Measurements from ENCODE around the gene VAV2.

Gene VAV2

DNA sequence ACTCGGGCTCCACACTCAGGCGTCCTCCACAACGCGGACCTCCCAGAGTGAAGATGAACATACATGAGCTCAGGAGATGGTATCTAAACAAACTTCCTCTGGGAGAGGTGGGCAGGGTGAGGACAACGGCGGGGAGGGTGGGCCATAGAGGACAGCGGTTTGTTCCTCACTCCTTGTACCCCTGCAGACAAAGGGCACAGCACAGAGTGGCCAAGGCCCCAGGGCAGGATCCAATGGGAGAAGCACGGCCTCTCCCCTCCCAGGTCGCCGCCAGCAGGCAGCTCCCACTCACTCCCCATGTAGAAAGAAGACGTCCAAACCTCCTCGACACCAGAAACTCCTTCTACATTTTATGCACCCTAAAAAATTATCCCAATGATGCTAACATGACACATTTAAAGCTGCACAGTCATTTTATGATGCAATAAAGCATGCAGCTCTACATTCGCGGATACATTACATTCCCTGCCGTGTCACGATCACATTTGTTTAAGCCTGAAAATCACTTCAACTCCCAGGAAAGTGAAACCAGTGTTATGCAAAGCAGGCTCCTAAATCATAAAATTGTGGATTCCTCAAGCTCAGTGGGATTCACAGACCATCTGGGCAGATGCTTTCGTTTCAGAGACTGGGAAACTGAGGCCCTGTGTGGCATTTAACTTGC is 166.4 kb downstream of the VAV2 start:
- no peak for TF ChIP-seq CTCF (IDR thresholded peaks at IDR 0.05; ENCODE audit: insufficient read depth, missing control alignments)
- DNase-seq (ENCODE audit: insufficient read length, low spot score): no peak
- FAIRE-seq: no peak

DNA sequence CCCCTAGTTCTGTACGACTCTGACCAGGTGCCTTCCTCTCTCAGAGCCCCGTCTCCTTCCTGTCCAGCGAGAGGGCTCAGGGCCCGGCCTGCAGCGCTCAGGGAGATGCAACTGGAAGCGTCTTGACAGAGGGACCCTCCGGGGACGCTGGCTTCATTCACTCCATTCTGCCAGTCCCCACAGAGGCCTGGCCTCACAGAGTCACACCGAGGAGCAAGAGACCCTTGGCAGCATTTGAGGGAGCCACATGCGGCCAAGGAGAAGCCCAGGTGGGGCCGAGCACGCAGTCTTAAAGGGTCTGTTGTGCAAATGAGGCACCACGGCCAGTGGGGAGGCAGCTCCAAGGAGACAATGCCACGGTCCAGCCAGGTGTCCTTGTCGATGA is 167.3 kb downstream of the VAV2 start:
- FAIRE-seq (no peak), DNase-seq (ENCODE audit: insufficient read length, low spot score) (no peak)
- TF ChIP-seq CTCF (IDR thresholded peaks at IDR 0.05; ENCODE audit: insufficient read depth, missing control alignments): no peak

DNA sequence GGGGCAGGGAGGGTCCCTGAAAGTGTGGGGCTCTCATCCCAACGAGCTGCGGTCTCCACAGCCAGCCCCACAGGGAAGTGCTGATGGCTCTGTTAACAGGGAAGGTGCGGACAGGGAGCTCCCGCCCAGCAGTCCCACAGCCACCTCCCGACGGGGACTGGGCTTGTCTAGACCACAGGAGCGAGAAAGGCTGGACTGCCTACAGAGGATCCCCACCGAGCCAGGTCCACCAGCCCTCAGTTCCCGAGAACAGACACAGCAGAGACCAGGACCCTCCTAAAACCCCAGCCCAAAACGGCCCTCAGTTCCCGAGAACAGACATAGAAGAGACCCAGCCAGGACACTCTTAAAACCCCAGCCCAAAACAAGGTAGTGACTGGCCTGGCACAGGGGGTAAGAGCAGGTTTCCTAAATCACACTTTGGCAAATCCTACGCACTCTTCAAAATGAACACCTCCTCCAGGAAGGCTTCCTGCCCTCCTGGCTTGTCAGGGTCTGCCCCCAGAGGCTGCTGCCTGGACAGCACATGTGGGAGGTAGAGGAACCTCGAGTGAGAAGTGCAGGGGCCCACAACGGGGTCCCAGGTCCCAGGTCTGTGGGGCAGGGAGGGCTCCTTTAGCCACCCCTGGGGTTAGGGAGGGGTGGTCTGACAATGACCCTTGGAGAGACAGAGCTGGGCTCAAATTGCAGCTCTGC is 167.9 kb downstream of the VAV2 start:
- DNase-seq (ENCODE audit: insufficient read length, low spot score) (no peak), FAIRE-seq (no peak)
- no peak for TF ChIP-seq CTCF (IDR thresholded peaks at IDR 0.05; ENCODE audit: insufficient read depth, missing control alignments)

- DNase-seq (ENCODE audit: insufficient read length, low spot score): no peak
- FAIRE-seq: no peak
- TF ChIP-seq CTCF (IDR thresholded peaks at IDR 0.05; ENCODE audit: insufficient read depth, missing control alignments): no peak
These were observed 168.7 kb downstream of the VAV2 start for GRCh38 chr9:133823189-133824105.

DNA sequence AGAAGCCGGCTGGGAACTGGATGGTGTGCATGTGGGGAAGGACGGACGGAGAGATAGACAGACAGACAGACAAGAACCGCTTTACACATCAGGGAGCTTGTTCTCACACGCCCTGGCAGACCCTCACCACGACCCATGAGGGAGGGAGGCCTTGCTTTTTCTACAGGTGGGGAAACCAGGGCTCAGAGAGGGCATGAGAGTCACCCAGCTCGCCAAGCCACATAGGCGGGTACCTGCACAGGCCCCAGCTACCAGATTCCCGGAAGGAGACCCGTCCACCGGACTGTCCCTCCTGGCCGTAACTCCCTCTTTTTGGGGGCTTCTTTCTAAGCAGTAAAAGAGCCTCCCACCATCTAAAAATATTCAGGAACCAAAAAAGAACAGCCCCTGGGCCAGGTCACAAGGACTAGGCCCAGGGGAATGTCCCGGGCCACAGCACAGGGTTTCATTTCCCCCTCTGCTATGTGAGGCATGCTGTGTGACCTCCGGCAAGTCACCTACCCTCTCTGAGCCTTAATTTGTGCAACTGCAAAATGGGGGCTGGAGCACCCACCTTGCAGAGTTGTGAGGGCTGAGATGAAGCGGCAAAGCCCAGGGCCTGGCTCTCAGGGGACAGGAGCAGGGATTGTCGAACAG is 169.6 kb downstream of the VAV2 start:
- DNase-seq (ENCODE audit: insufficient read length, low spot score): no peak
- no peak for FAIRE-seq
- no peak for TF ChIP-seq CTCF (IDR thresholded peaks at IDR 0.05; ENCODE audit: insufficient read depth, missing control alignments)

DNA sequence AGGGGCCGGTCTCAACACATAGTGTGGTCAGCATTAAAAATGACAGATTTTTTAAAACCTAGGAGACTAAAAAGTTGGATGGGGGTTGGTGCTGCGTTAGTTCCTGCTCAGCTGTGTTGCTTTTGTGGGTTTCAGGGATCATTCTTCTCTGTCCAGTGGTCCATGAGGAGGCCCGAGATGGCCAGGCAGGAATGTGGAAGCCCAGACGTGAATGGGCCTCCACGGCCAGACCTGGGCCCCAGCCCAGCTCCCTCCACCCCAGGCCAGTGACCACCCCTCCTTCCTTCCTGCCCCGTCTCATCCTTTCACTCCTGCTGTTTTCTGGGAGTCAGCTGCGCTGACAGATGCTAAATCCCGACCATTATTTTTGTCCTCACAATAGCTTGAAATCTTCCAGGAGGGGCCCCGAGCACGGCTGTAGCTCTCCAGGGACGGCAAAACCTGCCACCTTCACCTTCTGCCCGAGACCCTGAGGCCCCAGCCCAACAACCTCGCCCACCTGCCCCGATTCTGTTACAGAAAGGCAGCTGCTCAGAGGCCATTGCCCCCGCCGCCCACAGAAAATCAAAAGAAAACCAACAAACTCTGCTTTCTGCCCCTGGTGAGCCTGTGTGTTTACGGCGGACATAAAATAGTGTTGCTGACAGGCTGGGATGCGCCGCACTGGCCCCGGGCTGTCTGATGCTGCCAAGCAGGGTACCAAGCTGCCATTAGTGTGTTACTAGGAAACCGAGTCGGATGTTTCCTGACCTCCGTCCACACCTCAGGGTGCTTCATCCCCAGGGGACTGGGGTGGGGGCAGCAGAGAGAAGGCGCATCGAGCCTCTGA is 170.3 kb downstream of the VAV2 start:
- TF ChIP-seq CTCF (IDR thresholded peaks at IDR 0.05; ENCODE audit: insufficient read depth, missing control alignments): no peak
- FAIRE-seq (no peak), DNase-seq (ENCODE audit: insufficient read length, low spot score) (no peak)

Measured in D721Med (cell line).